Erythroblast (primary cell): ENCODE measurements around the gene GTF2H3.
"Not testable (repeated sequence)": the region's sequence is repeated elsewhere in the genome, so short reads cannot be mapped to it uniquely, and the experiment has no call there.

Experiments used
- DNase-seq, 2 experiments: peaks; one replicate each; lab custom pipeline; 2025; lab: John Stamatoyannopoulos, UW
- GATA1 ChIP-seq: IDR thresholded peaks from 2 replicates; pipeline ENCODE4 v1.6.1; 2011; ENCODE audit warnings: low read depth, mild to moderate bottlenecking, control low read depth, low read length, moderate library complexity
- POLR2A ChIP-seq: IDR thresholded peaks from 2 replicates; pipeline ENCODE4 v1.6.1; 2011; ENCODE audit warnings: mild to moderate bottlenecking, low read length

GTF2H3 gene

DNA sequence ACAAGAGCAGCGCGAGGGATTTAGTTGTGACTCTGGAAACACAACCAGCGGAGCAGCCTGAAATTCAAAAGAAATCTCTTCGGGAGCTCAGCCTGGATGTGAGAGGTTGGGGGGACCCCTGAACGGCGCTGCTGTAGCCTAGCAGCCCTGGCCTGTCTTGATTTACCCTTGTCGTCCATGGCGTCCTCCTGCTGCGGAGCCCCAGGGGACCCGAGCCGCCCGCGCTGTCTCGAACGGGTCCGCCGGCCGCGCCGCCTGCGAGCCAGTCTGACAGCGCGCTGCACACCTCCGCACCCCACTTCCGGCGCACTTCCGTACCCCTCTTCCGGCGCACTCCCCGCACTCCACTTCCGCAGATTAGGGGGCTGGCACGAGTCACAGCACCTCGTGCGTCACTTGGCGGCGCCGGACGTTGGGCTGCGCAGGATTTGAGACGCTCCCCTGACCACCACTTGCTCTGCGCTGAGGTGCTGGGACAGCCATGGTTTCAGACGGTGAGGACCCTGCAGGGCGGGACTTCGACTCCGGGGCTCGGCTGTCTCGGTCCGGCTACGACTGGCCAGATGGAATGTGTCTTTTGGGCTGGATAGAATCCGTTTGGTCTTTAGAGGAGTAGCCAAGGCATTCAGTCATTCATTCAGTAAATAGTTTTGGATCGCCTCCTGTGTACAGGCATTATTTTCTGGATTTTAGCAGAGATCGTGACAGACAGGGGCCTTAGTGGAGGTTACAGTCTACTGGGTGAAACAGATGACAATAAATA is at the start of gene GTF2H3, which contains the start of gene EIF2B1:
Gene GTF2H3, plus strand, starts transcription at position 451 of the 763 bp plus-strand sequence. Its CDS starts 31 bp downstream, at position 482.
Gene EIF2B1, minus strand, starts transcription at position 308 of the 763 bp plus-strand sequence. Its CDS starts 129 bp downstream, at position 179.
- DNase-seq, result peak; percentile 98 to 99
- TF ChIP-seq POLR2A (peak; percentile 97), GATA1 (no peak)

DNA sequence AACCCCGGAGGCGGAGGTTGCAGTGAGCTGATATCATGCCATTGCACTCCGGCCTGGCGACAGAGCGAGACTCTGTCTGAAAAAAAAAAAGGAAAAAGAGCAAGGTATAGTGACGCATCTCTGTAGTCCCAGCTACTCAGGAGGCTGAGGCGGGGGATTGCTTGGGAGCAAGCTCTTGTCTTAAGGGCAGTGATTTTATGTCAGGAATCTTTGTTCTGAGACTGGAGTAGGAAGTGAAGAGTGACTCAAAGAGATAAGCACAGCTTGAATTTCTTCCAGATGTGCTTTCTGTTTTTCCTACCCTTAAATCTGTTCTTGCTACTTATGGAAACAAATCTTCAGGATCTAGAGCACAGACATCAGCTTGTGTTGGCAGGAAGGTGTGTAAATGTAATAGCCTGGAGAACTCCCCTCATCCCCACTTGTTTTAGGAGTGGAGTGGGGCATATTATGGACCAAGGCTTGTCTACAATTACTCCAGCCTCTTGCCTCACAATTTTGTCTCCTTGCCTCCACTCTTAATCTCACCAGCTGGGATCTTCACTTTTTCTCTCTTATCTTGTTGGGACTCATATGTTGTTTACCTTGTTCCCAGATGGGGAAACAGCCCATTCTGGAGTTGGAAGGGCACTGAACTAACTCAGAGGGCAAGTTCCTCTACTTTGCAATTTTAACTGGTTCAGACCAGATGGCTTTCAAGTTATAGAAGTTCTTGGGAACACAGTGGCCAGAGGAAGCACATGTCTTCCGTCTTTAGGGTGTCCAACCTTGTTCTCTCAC is 41.7 kb upstream of the GTF2H3 start:
- DNase-seq, result no peak
- TF ChIP-seq GATA1, result no peak
- TF ChIP-seq POLR2A, result no peak

DNA sequence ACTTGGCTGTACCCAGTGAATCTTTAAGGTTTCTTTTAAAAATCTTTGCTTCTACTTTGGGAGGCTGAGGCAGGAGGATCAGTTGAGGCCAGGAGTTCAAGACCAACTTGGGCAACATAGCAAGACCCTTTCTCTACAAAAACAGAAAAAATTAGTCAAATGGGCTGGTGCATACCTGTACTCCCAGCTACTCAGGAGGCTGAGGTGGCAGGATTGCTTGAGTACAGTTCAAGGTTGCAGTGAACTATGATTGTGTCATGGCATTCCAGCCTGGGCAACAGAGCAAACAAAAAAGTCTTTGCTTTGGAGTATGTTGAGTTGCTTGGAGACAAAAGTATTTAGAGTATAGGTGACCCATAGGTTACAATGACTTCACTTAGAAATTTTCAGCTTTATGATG is 37.9 kb upstream of the GTF2H3 start:
- DNase-seq, result no peak
- TF ChIP-seq POLR2A, result no peak

DNA sequence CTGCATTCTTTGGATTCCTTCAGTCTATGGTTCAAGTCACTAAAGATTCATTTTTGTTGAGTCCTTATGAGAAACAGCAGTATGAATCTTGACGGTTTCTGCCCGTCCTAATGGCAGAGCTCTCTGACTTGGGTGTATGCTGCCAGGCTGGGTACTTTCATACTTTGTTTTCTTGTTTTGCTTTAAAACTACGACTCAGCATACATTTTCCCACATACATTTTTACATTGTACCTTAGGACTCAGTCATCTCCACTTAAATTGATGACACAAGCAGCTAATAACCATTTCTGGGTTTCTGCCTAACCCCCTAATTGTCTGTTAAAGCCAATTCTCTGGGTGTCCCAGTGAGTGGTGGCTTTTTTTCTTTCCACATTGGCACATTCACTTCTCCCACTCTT is 36.5 kb upstream of the GTF2H3 start:
- TF ChIP-seq POLR2A (no peak), GATA1 (no peak)
- DNase-seq, result no peak

DNA sequence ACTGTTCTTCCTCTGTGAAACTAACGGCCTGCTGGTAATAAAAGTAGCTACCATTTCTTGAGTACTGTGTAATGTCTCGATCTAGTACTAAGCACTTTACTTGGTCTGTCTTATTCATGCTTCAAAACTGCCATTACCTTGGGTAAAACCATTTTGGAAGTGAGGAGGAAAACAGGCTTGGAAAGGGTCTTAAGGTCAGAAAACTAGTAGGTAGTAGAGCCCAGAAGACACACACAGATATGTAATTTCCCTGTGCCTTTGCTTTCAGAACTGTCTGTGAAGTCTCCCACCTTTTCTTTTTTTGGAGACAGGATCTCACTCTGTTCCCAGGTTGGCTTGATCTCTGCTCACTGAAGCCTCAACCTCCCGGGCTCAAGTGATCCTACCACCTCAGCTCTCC is 35.1 kb upstream of the GTF2H3 start:
- DNase-seq, result no peak
- TF ChIP-seq GATA1 (no peak), POLR2A (no peak)

DNA sequence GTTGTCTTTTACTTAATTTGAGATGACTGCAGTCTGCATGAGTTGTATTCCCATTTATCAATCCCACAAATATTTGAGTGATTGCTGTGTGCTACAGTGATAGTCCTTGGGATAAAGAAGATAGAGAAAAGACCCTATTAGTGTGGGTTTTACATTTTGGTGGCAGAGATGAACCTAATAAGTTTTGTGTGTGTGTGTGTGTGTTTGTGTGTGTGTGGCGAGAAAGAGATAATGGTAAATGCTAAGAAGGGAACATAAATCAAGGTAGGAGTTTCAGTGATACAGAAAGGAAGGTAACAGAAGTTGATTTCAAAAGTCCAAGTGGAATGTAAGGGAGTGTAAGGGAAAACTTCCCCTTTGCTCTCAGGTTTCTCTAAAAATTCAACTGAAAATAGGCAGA is 34.3 kb upstream of the GTF2H3 start:
- no peak for DNase-seq
- no peak for TF ChIP-seq GATA1
- no peak for TF ChIP-seq POLR2A

DNA sequence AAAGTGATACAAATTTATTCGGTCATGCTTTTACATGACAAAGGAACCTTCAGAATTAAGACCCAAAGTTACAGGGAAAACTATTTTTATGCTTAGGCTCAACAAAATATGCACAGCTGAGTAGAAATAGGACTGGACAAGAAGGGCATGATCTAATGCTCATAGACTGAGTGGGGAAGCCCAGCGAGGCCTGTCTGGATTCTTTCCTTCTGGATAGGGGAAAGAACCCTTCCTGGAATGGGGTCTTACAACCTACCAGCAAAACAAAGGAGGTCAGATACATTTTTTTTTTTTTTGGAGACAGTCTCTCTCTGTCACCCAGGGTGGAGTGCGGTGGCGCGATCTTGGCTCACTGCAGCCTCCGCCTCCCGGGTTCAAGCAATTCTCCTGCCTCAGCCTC is 33.9 kb upstream of the GTF2H3 start:
- no peak for DNase-seq

GRCh38 chr12:123601602-123602489 is 31.8 kb upstream of the GTF2H3 start, which contains the start of gene DDX55:
Gene DDX55, plus strand, starts transcription at chr12:123602099. Its CDS starts 50 bp downstream, at chr12:123602149.
- peak; percentile 93 to 95 for DNase-seq
- TF ChIP-seq POLR2A, result peak; percentile 90
- TF ChIP-seq GATA1, result no peak

More for the DNA sequence above, 33.9 kb upstream of the GTF2H3 start:
- TF ChIP-seq GATA1, result no peak
- TF ChIP-seq POLR2A, result no peak

GRCh38 chr12:123602651-123603195 is 30.9 kb upstream of the GTF2H3 start:
- TF ChIP-seq POLR2A, result no peak
- no peak for TF ChIP-seq GATA1
- peak; percentile 50 to 59 for DNase-seq

GRCh38 chr12:123603495-123603894 is 30.1 kb upstream of the GTF2H3 start:
- not testable (repeated sequence) for DNase-seq

DNA sequence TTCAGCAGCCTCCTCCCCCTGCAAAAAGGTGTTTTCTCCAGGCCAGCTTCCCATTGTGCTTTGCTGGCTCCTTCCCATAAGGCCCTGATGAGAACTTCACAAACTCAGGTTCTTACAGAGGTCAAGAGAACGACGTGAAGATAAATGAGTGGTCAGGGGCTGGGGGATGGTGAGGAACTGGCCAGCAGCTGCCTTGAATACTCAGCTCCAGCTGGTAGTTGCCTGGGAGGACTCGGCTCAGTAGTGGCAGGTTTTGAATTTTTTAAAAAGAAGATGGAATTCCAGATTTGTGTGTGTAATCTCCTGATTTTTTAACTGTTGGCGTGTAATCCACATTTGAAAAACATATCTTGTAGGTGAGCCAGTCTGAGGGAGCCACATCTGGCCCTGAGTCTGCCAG is 25.9 kb upstream of the GTF2H3 start:
- TF ChIP-seq POLR2A, result no peak
- no peak for TF ChIP-seq GATA1

GRCh38 chr12:123608182-123608581 is 25.4 kb upstream of the GTF2H3 start:
- no peak for DNase-seq
- TF ChIP-seq GATA1, result no peak
- TF ChIP-seq POLR2A, result no peak

More for the DNA sequence above, 25.9 kb upstream of the GTF2H3 start:
- no peak for DNase-seq

- DNase-seq, result no peak
- TF ChIP-seq GATA1 (no peak), POLR2A (no peak)
Measured at GRCh38 chr12:123614110-123614509, 19.5 kb upstream of the GTF2H3 start.
